ENCODE results near the gene CLCNKB.
"Not testable (repeated sequence)": the region's sequence is repeated elsewhere in the genome, so short reads cannot be mapped to it uniquely, and the experiment has no call there.

The CLCNKB gene

DNA sequence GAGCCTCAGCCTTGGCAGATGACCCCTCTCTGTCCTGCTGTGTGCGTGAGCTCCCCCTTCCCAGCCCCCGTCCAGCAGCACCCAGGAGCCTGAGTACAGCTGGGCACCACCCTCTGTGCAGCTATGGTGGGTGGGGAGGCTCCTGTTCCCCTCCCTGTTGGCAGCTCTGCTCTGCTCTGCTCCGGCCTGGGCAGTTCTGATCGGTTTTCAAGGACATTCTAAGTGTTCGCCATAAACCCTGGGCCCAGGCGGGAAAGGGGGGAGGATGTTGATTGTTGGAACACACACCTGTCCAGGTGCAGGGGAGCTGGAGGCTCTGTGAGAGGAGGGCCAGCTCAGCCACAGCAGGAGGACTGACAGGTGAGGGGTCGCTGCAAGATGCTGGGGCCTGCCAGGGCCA is at the start of gene CLCNKB:
TSS of gene CLCNKB (plus strand) at position 262 of the 400 bp plus-strand sequence. CDS start 711 bp downstream, outside the sequence.
- H3K4me3 ChIP-seq (ENCODE audit: low read depth, low read length), result no peak within 1 kb of the TSS
- TF ChIP-seq, protein P1, sequence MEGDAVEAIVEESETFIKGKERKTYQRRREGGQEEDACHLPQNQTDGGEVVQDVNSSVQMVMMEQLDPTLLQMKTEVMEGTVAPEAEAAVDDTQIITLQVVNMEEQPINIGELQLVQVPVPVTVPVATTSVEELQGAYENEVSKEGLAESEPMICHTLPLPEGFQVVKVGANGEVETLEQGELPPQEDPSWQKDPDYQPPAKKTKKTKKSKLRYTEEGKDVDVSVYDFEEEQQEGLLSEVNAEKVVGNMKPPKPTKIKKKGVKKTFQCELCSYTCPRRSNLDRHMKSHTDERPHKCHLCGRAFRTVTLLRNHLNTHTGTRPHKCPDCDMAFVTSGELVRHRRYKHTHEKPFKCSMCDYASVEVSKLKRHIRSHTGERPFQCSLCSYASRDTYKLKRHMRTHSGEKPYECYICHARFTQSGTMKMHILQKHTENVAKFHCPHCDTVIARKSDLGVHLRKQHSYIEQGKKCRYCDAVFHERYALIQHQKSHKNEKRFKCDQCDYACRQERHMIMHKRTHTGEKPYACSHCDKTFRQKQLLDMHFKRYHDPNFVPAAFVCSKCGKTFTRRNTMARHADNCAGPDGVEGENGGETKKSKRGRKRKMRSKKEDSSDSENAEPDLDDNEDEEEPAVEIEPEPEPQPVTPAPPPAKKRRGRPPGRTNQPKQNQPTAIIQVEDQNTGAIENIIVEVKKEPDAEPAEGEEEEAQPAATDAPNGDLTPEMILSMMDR (IDR thresholded peaks at IDR 0.05; ENCODE audit: insufficient read depth, low read depth, low read length, missing control alignments), result no peak
- DNase-seq (ENCODE audit: low read depth), result no peak

DNA sequence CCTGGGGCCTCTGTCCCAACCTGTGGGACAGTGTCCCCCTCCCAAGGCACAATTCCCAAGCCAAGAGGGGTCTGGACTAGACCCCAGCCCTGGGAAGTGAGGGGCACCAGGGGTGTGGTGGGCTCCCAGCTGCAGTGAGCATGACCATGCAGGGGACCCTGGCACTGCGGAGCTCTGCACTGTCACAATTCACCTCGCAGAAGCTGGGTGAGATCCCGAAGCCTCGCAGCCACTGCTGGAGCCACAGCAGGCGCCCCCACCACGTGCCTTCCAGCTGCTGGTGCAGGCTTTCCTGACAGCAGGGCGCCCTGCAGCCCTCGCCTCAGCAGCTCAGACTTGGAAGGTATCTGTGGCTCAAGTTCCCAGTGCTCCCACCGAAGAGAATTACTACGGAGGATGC is 49.5 kb upstream of the CLCNKB start:
- TF ChIP-seq, protein P1 (IDR thresholded peaks at IDR 0.05; ENCODE audit: insufficient read depth, low read depth, low read length, missing control alignments), result no peak
- H3K4me3 ChIP-seq (ENCODE audit: low read depth, low read length), result no peak overlapping the region
- no peak for DNase-seq (ENCODE audit: low read depth)

DNA sequence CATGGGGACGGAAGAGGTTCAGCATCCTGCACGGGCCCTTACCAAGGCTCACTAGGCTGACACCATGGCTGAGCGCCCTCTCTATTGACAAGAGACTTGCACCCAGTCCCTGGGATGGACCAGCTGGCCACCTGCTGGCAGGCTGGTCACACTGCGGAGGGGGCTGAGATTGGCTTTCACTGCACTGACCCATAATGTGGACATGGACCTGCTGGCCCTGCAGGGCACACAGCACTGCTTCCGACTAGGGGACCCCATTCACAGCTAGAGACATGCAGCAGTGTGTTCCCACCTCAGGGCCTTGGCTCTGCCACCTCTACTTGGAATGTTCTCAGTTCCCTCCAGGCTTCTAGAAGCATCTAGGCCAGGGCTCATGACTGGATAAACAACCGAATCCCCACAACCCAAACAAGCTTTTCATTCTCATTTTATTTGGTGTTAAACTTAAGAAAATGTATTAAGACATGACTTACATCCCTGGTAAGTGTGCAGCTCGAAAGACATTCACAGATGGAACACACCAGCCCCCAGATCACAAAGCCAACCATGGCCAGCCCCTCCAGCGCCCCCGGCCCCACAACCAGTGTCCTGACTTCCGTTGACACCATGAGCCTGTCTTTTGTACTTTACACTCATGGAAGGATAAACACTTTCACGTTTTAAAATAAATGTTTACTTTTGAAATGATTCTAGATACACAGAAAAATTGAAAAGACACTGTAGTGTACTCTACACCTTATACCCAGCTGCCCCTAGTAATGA is 48.8 kb upstream of the CLCNKB start:
- TF ChIP-seq, protein P1 (IDR thresholded peaks at IDR 0.05; ENCODE audit: insufficient read depth, low read depth, low read length, missing control alignments), result peak; percentile 71
- peak; percentile 71 for DNase-seq (ENCODE audit: low read depth)
- H3K4me3 ChIP-seq (ENCODE audit: low read depth, low read length), result no peak overlapping the region

DNA sequence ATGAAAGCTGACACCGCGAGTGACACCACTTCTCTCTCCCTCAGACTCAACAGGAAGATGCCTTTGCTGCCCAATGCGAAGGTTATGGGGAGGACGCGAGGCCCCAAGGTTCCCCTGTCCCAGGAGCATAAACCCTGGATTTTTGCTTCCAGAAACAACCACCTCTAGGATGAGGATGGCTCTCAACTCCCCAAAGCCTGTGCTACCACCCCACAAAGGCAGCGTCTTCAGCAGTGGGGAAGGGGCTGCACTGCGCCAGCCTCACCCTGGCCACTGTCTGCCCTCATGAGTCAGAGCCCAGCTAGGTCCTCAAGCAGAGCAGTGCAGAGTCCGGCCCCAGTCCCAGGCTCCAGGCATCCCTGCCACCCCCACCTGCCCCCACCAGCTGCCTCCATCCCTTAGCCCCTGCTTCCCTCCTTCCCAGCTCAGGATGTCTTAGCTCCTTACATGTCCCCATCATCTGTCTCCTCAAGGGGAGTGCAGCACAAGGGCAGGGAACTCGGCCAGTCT is 46.5 kb upstream of the CLCNKB start:
- DNase-seq (ENCODE audit: low read depth), result no peak

DNA sequence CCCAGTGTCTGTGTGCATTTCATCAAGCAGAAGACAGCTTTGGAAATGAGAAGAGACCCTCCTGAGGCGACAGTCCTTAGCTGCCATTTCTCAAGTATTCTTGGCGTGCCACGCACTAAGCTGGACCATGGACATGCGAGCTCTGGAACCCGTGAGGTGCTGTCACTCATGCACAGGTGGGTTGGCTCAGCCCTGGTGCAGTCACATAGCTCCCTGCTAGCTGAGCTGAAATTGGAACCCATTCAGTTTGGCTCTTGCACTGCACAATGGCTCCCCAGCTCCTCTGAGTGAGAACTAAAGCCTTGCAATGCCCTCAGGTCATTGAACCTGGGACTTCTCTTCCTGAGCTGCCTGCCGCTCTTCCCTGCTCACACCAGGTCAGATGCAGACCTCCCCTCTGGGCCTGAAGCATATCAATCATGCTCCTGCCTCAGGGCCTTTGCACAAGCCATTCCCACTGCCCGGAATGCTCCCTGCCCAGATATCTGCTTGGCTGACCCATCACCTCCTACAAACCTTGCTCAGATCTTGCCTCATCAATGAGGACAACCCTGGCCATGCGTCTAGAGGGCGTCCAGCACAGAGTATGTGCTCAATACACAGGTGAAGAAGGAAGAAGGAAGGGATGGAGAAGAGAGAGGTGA is 45.8 kb upstream of the CLCNKB start:
- H3K4me3 ChIP-seq (ENCODE audit: low read depth, low read length), result no peak overlapping the region
- no peak for DNase-seq (ENCODE audit: low read depth)
- TF ChIP-seq, protein P1 (IDR thresholded peaks at IDR 0.05; ENCODE audit: insufficient read depth, low read depth, low read length, missing control alignments), result no peak

More for the DNA sequence above, 46.5 kb upstream of the CLCNKB start:
- H3K4me3 ChIP-seq (ENCODE audit: low read depth, low read length), result no peak overlapping the region
- TF ChIP-seq, protein P1 (IDR thresholded peaks at IDR 0.05; ENCODE audit: insufficient read depth, low read depth, low read length, missing control alignments), result no peak

DNA sequence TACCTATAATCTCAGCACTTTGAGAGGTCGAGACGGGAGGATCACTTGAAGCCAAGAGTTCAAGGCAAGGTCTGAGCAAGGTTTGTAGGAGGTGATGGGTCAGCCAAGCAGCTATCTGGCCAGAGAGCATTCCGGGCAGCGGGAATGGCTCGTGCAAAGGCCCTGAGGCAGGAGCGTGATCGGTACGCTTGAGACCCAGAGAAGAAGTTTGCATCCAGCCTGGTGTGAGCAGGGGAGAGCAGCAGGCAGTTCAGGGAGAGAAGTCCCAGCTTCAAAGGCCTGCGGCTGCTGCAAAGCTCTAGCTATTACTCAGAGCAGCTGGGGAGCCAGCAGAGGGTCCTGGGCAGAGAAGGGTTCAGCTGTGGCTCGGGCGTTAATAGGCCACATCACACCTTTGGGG is 44.7 kb upstream of the CLCNKB start:
- TF ChIP-seq, protein P1 (IDR thresholded peaks at IDR 0.05; ENCODE audit: insufficient read depth, low read depth, low read length, missing control alignments), result no peak
- no peak for DNase-seq (ENCODE audit: low read depth)
- H3K4me3 ChIP-seq (ENCODE audit: low read depth, low read length), result no peak overlapping the region

DNA sequence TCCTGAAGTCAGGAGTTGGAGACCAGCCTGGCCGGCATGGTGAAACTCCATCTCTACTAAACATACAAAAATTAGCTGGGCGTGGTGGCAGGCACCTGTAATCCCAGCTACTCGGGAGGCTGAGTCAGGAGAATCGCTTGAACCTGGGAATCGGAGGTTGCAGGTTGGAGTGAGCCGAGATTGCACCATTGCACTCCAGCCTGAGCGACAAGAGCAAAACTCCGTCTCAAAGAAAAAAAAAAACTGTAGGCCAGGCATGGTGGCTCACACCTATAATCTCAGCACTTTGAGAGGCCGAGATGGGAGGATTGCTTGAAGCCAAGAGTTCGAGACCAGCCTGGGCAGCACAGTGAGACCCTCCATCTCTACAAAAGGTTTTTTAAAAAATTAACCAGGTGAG is 42.3 kb upstream of the CLCNKB start:
- H3K4me3 ChIP-seq (ENCODE audit: low read depth, low read length); DNase-seq (ENCODE audit: low read depth): not testable (repeated sequence)

All from GM12865 (cell line).